ENCODE data around the gene TYMP. TPM values are rescaled to one million over a fixed set of nuclear protein-coding genes. Genes with fewer than 3 reads are reported as not detected.
"Not testable (repeated sequence)": the region's sequence is repeated elsewhere in the genome, so short reads cannot be mapped to it uniquely, and the experiment has no call there.

Gene TYMP
- total and polyA plus RNA-seq, 2 donors (not counting 3 experiments of a cell fraction or from before 2014, with no cell fraction given), result 2.0 to 2.4 TPM

DNA sequence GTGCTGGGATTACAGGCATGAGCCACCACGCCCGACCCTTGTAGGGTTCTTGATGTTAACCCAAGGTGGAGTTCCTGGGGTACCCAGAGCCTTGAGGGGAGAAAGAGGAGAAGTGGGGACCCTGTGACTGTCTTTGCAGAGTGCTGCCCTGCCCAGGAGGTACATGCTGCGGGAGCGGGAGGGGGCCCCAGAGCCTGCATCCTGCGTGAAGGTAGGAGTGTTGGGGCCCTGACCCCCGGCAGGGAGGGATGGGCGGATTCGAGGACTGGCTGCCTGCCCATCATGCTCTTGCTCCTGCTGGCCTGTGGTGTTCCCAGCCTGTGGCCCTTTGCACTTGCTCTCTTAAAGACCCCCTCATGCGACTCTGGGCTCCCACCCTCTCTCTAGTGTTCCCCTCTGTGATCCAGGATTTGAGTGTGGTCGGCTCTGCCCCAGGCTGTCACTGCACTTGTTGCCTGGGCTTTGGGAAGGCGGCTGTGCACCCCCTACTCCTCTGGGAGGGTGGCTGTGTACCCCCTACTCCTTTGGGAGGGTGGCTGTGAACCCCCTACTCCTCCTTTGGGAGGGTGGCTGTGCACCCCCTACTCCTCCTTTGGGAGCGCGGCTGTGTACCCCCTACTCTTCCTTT, 8.9 kb downstream of the TYMP start:
- intact Hi-C loops (cut with micrococcal nuclease) (no loop called here), dilution Hi-C loops (cut with MboI; ENCODE audit: extremely low pct_ligation_motif_present, low sequenced_read_pairs) (no loop called here)
- H3K27ac ChIP-seq (ENCODE audit: insufficient read depth, low read depth, low read length), result no peak overlapping the region
- no peak overlapping the region for H3K4me3 ChIP-seq (replicated peaks in 1 of 3; ENCODE audit: insufficient read depth in 1 of 3, low read depth in 1 of 3, low read length in 3 of 3)
- H3K4me2 ChIP-seq (ENCODE audit: insufficient read depth, low read length), result no peak overlapping the region
- no peak overlapping the region for H2AFZ ChIP-seq (ENCODE audit: low read depth, low read length)
- H3K9me3 ChIP-seq (replicated peaks; ENCODE audit: control insufficient read depth, insufficient read depth, low read length), result no peaks in the 10 kb centered on the region
- DNase-seq (ENCODE audit: low read depth, low spot score) (no peak), FAIRE-seq (no peak)
- POLR2A ChIA-PET, result no interaction called here
- no peak overlapping the region for H3K9ac ChIP-seq (replicated peaks; ENCODE audit: extremely low read depth, insufficient read depth, low read length)
- BruUV-seq (replicated peaks), result no TSS peak
- H3K4me1 ChIP-seq (ENCODE audit: control insufficient read depth, extremely low read depth, insufficient read depth, low read length), result peaks cover 8% of the 10 kb centered on the region
- H3K79me2 ChIP-seq (ENCODE audit: control insufficient read depth, insufficient read depth, low read length), result peaks cover 10% of the 10 kb centered on the region
- CTCF ChIA-PET, result no interaction called here
- TF ChIP-seq, protein P1, sequence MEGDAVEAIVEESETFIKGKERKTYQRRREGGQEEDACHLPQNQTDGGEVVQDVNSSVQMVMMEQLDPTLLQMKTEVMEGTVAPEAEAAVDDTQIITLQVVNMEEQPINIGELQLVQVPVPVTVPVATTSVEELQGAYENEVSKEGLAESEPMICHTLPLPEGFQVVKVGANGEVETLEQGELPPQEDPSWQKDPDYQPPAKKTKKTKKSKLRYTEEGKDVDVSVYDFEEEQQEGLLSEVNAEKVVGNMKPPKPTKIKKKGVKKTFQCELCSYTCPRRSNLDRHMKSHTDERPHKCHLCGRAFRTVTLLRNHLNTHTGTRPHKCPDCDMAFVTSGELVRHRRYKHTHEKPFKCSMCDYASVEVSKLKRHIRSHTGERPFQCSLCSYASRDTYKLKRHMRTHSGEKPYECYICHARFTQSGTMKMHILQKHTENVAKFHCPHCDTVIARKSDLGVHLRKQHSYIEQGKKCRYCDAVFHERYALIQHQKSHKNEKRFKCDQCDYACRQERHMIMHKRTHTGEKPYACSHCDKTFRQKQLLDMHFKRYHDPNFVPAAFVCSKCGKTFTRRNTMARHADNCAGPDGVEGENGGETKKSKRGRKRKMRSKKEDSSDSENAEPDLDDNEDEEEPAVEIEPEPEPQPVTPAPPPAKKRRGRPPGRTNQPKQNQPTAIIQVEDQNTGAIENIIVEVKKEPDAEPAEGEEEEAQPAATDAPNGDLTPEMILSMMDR (IDR thresholded peaks at IDR 0.05; ENCODE audit: extremely low read depth in 1 of 2, insufficient read depth in 1 of 2, low read depth in 1 of 2, low read length in 2 of 2), result no peak
- TF ChIP-seq, protein P2, sequence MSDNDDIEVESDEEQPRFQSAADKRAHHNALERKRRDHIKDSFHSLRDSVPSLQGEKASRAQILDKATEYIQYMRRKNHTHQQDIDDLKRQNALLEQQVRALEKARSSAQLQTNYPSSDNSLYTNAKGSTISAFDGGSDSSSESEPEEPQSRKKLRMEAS (IDR thresholded peaks at IDR 0.05; ENCODE audit: insufficient read depth, insufficient read length), result no peak
- TF ChIP-seq JUN (IDR thresholded peaks at IDR 0.05; ENCODE audit: borderline replicate concordance, insufficient read depth, insufficient read length, low read depth) (no peak), POLR2A (IDR thresholded peaks at IDR 0.05; ENCODE audit: low read depth, low read length) (no peak), GATA2 (IDR thresholded peaks at IDR 0.05; ENCODE audit: insufficient read depth, insufficient read length, low read depth, low read length) (no peak), FOS (IDR thresholded peaks at IDR 0.05; ENCODE audit: borderline replicate concordance, insufficient read depth, low read length) (no peak), MYC (IDR thresholded peaks at IDR 0.05; ENCODE audit: low read depth, low read length) (no peak), POLR2AphosphoS5 (IDR thresholded peaks at IDR 0.05; ENCODE audit: insufficient read depth, low read depth, low read length) (no peak), EZH2 (IDR thresholded peaks at IDR 0.05; ENCODE audit: borderline replicate concordance, low read depth, low read length, severe bottlenecking) (no peak)
- no peaks in the 10 kb centered on the region for H4K20me1 ChIP-seq (replicated peaks; ENCODE audit: control insufficient read depth, extremely low read depth, insufficient read depth, low read length)
- H3K9me1 ChIP-seq (replicated peaks; ENCODE audit: control insufficient read depth, extremely low read depth, insufficient read depth, low read length), result no peaks in the 10 kb centered on the region
- peaks cover 0 to 27% of the 10 kb centered on the region in 2 experiments for H3K36me3 ChIP-seq (ENCODE audit: control insufficient read depth in 2 of 2, extremely low read depth in 1 of 2, insufficient read depth in 2 of 2, low read length in 2 of 2)
- no peaks in the 10 kb centered on the region for H3K27me3 ChIP-seq (ENCODE audit: control insufficient read depth in 2 of 2, insufficient read depth in 2 of 2, low read length in 2 of 2)

DNA sequence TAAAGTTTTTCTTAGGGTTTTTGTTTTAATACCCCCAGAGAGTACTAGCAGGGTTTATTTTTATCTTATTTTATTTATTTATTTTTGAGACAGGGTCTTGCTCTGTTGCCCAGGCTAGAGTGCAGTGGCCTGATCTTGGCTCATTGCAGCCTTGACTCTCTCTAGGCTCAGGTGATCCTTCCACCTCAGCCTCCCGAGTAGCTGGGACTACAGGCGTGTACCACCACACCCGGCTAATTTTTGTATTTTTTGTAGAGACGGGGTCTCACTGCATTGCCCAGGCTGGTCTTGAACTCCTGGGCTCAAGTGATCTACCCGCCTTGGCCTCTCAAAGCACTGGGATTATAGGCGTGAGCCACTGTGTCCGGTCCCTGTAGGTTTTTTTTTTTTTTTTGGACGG, 9.6 kb downstream of the TYMP start:
- DNase-seq (ENCODE audit: low read depth, low spot score); H3K9ac ChIP-seq (replicated peaks; ENCODE audit: extremely low read depth, insufficient read depth, low read length); H3K27ac ChIP-seq (ENCODE audit: insufficient read depth, low read depth, low read length); H3K27me3 ChIP-seq (ENCODE audit: control insufficient read depth in 2 of 2, insufficient read depth in 2 of 2, low read length in 2 of 2); H3K9me3 ChIP-seq (replicated peaks; ENCODE audit: control insufficient read depth, insufficient read depth, low read length); H3K4me2 ChIP-seq (ENCODE audit: insufficient read depth, low read length); dilution Hi-C loops (cut with MboI; ENCODE audit: extremely low pct_ligation_motif_present, low sequenced_read_pairs); intact Hi-C loops (cut with micrococcal nuclease); CTCF ChIA-PET; BruUV-seq (replicated peaks); POLR2A ChIA-PET; H2AFZ ChIP-seq (ENCODE audit: low read depth, low read length); H4K20me1 ChIP-seq (replicated peaks; ENCODE audit: control insufficient read depth, extremely low read depth, insufficient read depth, low read length); FAIRE-seq; H3K9me1 ChIP-seq (replicated peaks; ENCODE audit: control insufficient read depth, extremely low read depth, insufficient read depth, low read length); H3K4me3 ChIP-seq (replicated peaks in 1 of 3; ENCODE audit: insufficient read depth in 1 of 3, low read depth in 1 of 3, low read length in 3 of 3): not testable (repeated sequence)
- Histone ChIP-seq H3K36me3 (ENCODE audit: control insufficient read depth in 2 of 2, extremely low read depth in 1 of 2, insufficient read depth in 2 of 2, low read length in 2 of 2) (peaks cover 0 to 27% of the 10 kb centered on the region in 2 experiments), H3K79me2 (ENCODE audit: control insufficient read depth, insufficient read depth, low read length) (peaks cover 13% of the 10 kb centered on the region), H3K4me1 (ENCODE audit: control insufficient read depth, extremely low read depth, insufficient read depth, low read length) (peaks cover 11% of the 10 kb centered on the region)

All from endothelial cell of umbilical vein (primary cell).